ENCODE data around the gene C1orf87.

DNA sequence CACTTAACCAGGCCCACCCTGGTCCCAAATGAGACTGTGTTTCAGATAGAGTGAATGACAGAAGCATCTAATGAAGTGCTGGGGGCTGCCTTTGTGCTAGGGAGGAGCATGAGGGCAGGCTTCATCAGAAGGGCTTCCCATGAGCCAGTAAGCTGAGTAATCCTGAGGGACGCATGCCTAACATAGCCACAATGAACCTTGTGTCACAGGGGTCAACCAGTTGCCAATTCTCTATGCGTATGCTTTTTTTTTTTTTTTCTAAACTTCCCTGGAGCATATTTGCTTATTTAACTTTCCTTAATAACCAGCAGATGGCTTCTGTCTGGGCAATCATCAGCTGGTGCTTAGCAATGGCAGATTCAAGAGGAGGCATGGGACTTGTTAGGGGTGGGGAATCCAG lies 121.5 kb downstream of the C1orf87 start:
- TF ChIP-seq POLR2A (IDR thresholded peaks at IDR 0.05; ENCODE audit: low read depth, low read length) (no peak), TAF1 (IDR thresholded peaks at IDR 0.05; ENCODE audit: low read depth, low read length) (no peak)

Measured in GM12891 (cell line).